GM12892 (cell line): ENCODE data around the gene PLAAT3.
"Not testable (repeated sequence)": the region's sequence is repeated elsewhere in the genome, so short reads cannot be mapped to it uniquely, and the experiment has no call there.

Experiments
- POLR2A ChIP-seq: IDR thresholded peaks from 2 replicates; pipeline ENCODE4 v1.6.1; 2011; ENCODE audit warnings: low read depth, low read length, control low read depth
- POLR2AphosphoS5 ChIP-seq: IDR thresholded peaks from 2 replicates; pipeline ENCODE4 v1.6.1; 2011; ENCODE audit warnings: low read depth, low read length, control low read depth
- TAF1 ChIP-seq: IDR thresholded peaks from 2 replicates; pipeline ENCODE4 v1.6.1; 2011; ENCODE audit warnings: low read depth, mild to moderate bottlenecking, control low read depth, low read length, borderline replicate concordance

- TF ChIP-seq POLR2AphosphoS5, POLR2A, TAF1: not testable (repeated sequence)
Observed at GRCh38 chr11:63617686-63618085, 3.5 kb upstream of the PLAAT3 start.
